GM21447 (cell line): ENCODE results near the gene PCSK2.

ENCODE experiments used
- ATAC-seq: cut with Tn5 transposase; IDR thresholded peaks from one replicate; pipeline ENCODE4 v1.9.1; 2021; ENCODE audit not compliant: unreplicated experiment

Gene PCSK2

DNA sequence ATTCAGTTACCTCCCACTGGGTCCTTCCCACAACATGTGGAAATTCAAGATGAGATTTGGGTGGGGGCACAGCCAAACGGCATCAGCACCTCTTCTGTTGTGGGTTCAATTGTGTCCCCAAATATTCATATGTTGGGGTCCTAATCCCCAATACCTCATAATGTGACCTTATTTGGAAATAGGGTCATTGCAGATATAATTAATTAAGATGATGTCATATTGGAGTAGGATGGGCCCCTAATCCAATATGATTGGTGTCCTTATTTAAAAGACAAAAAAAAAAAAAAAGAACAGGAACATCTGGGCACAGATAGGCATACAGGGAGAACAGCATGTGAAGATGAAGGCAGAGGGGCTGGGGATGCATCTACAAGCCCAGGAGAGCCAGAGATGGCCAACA, 214.9 kb downstream of the PCSK2 start:
- no peak for ATAC-seq

DNA sequence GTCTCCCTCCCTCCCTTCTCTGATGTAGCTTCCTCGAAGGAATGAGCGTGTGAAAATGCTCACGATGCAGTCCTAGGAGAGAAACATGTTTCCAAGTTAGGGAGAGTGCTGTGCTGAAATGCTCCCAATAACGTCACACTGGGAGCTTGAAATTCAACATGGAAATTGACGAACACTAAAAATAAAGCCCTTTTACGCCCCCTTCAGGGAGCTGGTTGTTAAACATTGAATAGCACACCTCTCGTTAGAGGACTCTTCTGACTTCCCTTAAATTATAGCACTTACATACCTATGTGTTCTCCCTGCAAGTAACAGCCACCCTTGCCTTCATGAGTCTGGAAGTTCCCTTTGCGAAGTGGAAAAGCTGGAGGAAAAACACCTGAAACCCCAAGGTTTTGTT, 215.7 kb downstream of the PCSK2 start:
- ATAC-seq: no peak

DNA sequence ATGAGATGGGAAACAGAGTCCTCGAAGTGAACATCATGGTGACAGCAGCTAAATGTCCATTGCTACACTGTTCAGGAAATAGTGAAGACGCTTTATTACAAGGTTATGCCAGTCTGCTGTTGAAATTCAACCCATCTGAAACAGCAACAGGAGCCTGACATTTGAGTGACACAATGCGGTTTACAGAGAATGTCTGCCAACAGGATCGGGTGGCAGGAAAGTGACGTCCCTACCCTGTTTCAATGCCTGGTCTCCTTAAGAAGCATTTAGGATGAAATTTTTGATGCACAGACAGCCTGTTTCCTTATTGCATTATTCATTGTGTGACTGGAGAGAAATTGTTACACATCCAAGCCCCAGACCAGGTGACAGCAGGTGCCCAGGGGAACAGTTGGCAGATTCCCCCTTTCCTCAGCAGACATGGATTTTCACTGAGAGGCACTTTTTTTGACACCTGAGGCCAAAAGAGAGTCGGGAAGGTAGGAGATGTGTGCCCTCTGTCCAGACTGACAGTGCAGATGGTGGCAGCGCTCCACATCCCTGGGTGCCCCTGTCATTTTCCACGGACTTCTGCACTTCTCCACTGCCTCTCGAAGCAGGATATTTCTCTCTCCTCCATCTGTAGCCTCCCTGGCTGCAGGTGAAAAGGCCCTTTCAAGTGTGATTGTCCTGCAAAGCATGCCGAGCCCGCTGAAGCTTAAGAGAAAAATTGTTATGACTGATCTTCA, 216.5 kb downstream of the PCSK2 start:
- ATAC-seq: no peak

DNA sequence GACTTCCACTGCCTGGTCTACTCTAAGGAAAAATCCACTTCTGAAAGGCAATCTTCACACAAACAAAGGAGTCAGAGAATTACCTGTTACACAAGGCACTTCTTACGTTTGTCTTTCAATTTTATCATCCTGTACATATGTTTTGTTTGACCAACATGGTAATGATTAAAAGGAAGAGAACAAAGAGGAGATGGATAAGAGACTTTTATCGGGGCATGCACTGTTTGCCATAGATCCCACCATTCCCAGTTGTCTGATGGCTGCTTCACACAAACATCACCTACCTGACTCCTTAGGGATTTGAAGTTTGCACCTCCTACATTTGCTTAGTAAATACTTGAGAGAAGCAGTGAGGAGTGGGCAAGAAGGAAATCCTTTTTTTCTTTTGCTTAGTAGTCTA, 217.3 kb downstream of the PCSK2 start:
- ATAC-seq: no peak

DNA sequence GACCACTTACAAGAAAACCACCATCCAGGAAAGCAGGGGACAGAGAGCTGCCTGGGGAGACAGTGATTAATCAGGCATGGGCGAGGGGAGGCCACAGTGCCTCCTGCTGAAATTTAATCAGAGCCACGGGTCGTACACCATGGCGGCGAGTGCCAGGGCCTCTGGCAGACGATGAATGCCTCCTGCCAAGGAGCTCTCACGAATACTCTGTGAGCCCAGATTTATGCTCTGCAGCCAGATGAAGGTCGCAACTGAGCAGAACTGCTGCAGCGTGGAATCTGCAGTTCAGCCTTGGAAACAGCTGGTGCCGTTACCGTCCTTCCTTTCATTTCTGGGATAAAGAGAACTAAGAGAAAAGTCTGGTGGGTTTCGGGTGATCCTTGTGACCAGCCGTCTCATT, 218.7 kb downstream of the PCSK2 start:
- ATAC-seq: no peak

DNA sequence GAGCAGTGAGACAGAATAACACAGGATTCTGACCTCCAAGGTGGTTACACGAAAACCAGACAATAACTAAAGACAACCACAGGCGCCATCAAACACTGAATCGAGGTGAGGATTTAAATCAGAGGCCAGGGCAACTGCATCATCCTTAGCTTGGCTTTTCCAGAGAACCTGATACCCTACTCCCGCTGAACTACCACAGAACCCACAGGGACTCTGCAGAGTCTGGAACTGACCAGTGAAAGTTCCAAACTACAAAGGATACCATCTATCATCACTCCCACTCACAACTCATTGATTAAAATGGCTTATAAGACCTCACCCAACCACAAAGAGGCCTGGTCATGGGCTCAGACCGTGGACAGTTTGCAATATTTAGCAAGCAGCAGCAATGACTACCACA, 219.3 kb downstream of the PCSK2 start:
- ATAC-seq: no peak

DNA sequence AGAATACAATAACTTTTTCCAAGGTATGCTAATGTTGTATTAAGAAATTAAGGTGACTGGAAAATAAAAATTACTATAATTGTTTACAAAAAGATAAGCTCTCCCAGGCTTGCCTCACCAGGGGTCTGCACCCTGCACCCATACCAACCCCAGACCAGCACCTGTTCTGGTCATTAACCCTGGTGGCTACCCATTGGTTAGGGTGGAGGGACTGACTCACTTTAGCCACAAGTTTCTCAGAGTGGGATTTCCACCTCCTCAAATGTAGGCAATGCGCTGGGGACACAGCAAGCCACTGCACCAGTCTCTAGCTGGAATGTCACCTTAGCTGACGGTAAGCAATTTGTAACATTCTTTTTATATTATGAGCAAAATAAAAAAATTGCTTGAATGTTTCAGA, 221.2 kb downstream of the PCSK2 start:
- no peak for ATAC-seq

DNA sequence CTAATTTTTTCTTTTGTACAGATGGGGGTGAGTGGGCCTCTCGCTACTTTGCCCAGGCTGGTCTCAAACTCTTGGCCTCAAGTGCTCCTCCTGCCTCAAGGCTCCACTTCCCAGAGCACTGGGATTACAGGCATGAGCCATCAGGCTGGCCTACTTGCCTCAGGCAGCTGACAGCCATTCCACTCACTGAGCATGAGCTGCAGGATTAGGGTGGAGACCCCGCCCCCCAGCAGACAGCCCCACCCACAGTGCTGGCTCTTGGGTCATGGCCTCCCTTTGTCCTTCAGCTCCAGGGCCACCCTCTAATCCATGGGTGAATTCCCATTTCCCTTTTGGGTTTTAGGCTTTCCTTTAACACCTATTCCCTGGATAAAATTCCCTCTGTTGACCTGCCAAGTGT, 222.2 kb downstream of the PCSK2 start:
- ATAC-seq: no peak

DNA sequence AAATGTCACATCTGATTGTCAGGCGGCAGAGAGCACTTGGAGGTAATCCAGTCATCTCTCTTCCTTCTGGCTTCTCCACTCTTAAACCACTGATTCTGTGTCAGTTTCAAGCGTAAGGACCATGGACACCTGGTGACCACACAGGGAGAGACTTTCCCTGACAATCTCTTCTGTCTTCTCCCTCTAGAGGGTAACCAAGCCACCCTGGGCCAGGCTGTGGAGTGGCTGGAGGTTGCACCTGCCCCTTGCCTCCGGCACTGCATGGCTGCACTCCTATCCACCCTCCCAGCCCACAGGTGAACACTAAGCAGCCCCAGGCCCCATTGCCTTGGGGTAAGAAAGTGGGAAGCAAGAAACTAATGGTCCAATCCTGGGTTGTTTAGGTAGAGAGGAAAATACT, 225.6 kb downstream of the PCSK2 start:
- no peak for ATAC-seq

DNA sequence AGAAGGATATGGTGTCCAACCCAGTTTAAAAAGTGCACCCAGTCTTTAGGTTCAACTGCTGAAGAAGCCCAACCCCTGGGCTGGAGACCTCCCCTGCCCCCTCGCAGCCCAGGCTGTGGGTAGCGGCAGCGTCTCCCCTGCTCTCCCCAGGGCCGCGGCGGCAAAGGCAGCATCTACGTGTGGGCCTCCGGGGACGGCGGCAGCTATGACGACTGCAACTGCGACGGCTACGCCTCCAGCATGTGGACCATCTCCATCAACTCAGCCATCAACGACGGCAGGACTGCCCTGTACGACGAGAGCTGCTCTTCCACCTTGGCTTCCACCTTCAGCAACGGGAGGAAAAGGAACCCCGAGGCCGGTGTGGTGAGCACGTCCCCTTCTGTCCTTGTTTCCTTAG, 226.8 kb downstream of the PCSK2 start:
- ATAC-seq: no peak

DNA sequence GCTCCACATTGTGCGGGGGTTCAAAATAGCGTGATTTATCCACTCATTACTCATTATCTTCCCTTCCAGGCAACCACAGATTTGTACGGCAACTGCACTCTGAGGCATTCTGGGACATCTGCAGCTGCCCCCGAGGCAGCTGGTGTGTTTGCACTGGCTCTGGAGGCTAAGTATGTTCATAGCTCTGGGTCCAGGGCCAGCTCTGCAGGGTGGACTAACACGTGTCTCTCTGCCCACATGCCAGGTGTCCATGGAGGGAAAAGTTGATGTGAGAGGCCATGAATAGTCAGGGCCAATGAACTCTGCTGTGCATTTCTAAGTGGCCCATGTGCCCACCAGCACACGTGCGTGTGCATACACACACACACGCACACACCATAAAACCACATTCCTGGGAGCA, 229.4 kb downstream of the PCSK2 start:
- no peak for ATAC-seq

DNA sequence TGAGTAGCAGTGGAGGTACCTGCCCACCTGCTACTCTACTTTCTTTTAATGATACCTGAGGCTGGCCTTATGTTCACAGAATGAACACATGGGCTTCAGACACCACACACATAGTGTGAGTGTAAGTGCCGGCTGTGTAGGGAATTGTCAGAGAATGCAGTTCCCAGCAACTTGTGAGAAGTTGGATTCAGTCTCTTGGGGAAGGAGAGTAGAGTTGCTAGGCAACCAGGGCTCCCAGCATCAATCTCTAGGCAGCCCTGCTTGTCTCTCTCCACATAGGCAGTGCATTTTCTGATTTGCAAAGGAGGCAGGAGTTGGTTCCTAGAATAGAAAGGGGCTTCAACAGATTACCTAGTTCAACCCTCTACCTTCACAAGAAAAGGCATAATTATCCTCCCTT, 230.2 kb downstream of the PCSK2 start:
- ATAC-seq: no peak

DNA sequence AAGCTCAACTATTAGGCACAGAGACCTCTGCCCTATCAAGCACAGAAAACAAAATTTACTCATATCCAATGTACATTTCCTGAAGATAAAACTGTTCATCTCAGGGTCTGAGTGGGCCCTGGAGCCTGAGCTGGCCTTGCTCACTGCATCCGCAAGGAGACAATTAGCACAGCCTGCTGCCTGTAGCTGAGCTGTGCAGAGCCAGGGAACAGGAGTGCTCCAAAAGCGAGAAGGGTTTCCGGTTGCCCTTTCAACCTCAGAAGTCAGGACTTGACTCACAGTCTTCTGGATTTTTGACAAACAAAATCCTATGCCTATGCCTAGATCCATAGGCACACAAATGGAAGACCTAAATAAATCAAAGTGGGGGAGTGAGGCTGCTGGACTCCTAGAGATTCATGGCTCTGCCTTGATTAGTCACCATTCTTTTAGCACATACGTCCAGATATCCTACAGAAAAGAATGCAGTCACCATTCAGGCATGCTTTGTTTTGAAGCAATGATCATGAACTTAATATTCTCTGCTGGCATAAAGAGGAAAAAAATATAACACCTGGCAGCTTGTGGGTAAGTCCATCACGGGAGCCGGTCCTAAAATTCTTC, 230.8 kb downstream of the PCSK2 start:
- ATAC-seq: no peak

DNA sequence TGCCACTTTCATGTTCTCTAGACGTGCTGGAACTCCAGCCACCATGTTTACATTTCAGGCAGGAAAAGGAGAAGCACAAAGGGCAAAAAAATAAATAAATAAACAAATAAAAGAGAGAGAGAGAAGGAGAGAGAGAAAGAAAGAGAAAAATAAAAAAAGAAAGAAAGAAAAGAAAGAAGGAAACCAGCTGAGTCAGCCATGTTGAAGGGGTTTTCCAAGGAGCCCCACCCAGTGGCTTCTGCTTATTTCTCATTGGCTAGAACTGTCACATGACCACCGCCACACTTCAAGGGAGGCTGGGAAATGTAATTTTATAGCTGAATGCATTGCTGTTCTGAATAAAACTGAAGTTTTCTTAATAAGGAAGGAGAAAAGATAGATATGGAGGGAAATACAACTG, 233.3 kb downstream of the PCSK2 start:
- ATAC-seq: no peak

DNA sequence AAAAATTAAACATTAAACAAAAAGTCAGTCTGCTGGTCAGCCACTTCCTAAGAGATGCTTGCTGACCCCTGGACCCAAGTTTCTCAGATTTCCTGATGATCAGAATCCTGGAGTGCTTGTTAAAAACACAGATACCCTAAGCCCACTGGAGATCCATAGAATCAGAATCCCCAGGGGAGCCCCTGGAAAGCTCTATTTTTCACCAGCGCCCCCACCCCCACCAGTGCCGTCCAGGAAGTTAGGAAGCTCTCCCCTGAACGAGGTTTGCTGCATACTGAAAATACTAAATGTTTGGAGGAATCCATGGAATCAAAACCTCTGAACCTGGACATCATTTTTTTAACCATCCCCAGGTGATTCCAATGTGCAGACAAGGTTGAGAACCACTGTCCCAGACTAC, 235.1 kb downstream of the PCSK2 start:
- no peak for ATAC-seq

DNA sequence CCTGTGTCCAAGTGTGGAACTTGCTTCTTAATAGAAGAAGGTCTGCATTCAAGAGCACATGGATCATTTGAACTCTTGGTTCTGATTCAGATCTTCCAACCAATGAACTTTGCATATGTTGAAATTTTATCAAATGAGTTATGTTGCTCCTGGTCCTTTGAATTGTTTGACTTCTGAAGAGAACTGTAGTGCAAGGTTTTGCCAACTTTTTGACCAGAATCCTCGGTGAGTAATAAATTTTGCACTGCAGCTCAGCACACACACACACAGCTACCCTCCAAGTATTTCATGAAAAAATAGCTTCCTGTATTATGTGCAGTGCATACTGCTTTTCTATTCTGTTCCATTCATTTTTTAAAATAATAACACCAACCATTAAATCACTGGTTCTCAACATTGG, 236.9 kb downstream of the PCSK2 start:
- ATAC-seq: no peak

DNA sequence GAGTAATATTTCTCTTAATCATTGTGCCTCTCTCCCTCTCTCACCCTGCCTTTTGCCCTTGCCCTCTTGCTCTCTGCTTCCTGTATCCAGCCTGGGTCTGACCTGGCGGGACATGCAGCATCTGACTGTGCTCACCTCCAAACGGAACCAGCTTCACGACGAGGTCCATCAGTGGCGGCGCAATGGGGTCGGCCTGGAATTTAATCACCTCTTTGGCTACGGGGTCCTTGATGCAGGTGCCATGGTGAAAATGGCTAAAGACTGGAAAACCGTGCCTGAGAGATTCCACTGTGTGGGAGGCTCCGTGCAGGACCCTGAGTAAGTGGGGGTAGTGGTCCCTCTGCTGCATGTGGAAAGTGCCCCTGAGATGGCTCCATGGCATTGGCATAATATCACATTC, 238.4 kb downstream of the PCSK2 start:
- no peak for ATAC-seq

DNA sequence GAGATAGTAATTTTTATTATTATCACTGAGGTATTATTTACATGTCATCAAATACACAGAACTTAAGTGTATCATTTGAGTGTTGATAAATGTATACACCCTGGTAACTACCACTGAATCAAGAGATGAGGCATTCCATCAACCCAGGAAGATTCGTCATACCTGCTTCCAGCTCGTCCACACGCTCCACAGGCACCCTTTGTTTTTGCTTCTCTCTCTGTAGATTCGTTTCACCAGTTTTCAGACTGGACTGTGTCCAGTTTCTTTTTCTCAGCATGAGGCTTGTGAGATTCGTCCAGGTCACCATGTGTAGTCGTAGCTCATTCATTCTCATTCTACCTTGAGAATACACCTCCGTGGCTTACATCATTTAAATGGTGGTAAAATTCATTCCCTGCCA, 239.8 kb downstream of the PCSK2 start:
- no peak for ATAC-seq

DNA sequence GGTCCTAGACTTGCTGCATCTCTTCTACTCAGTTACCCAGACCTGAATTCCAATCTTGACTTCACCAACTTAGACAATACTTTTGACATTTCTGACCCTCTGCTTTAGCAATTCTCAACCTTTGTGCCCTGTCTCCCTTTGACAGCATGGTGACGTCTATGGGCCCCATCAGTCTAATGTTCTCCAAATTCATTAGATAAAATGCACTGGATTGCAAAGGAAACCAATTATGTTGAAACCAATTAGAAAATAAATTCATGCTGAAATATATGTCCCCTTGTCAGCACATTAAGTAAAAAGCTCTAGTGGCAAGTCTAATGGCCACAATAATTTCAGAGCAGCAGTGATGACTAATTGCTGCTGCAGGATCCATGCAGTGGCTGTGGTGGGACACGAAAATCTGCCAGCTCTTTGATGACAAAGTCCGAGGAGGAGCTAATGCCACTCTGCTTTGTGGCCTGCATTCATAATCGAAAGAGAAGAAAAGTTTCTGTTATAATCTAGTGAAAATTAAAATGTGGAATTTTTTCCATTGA, 240.3 kb downstream of the PCSK2 start:
- no peak for ATAC-seq

DNA sequence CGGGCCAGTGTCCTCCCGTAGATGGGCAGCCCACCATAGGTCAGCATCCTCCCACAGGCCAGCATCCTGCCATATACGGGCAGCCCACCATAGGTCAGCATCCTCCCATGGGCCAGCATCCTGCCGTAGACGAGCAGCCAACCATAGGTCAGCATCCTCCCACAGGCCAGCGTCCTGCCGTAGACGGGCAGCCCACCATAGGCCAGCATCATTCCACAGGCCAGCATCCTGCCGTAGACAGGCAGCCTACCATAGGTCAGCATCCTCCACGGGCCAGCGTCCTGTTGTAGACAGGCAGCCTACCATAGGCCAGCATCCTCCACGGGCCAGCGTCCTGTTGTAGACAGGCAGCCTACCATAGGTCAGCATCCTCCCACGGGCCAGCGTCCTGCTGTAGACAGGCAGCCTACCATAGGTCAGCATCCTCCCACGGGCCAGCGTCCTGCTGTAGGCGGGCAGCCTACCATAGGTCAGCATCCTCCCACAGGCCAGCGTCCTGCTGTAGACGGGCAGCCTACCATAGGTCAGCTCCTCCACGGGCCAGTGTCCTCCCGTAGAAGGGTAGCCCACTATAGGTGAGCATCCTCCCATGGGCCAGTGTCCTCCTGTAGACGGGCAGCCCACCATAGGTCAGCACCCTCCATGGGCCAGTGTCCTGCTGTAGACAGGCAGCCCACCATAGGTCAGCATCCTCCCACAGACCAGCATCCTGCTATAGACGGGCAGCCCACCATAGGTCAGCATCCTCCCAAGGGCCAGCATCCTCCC, 241.4 kb downstream of the PCSK2 start:
- ATAC-seq: no peak

DNA sequence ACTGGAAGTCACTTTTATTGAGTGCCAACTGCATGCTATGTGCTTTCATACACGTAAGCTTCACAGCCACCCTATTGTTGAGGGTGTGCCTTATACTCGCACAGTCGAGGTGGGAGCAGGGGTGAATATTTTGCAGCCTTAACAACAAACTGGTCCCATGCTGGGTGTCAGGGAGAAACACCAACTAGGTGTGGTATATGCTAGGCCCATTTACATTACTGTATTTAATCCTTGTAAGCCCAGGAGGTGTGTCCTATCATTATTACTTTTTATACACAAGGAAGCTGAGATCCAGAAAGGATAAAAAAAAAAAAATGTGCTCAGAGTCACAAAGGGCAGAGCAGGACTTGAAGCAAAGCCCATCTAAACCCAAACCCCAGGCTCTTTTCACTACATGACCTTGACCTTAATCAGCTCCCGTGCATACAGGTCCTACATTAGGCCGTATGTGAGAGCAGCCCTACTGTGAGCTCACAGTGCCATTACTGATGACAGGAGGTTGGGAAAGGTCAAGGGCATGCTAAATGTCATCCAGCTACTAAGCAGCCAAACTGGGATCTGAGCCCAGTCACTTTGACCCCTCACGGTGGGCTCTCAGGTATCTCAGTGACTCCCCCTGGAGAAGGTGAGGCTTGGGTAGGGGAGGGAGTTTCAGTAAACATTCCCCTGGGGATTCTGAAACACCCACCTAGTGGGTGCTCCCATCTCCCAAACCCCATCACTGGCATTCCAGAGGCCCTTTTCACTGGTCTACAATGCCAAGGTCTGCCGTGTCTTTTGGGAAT, 242.6 kb downstream of the PCSK2 start:
- no peak for ATAC-seq
